RWPE2 (cell line): Measurements from ENCODE around the gene NBR1.
A peak's percentile ranks its signal among the peaks of the same experiment; 100 is the strongest.
"Not testable (repeated sequence)": the region's sequence is repeated elsewhere in the genome, so short reads cannot be mapped to it uniquely, and the experiment has no call there.

Source experiments
- ATAC-seq: fragments of 200-7000 bp; cut with Tn5 transposase; 3 replicates; pipeline ENCODE4 v1.9.1; 2021; ENCODE audit warnings: low read depth
- DNase-seq: peaks from one replicate; pipeline ENCODE4 v3.0.0-alpha.2; 2020; ENCODE audit warnings: low spot score
- H3K27ac ChIP-seq: fragments of 450-650 bp; 2 replicates; pipeline ENCODE4 v1.5.1; 2017; ENCODE audit warnings: mild to moderate bottlenecking; ENCODE audit not compliant: poor library complexity, severe bottlenecking
- H3K27me3 ChIP-seq: fragments of 250-450 bp; sonication (Bioruptor Pico); 2 replicates; pipeline ENCODE4 v1.5.1; 2021; ENCODE audit warnings: mild to moderate bottlenecking, moderate library complexity; ENCODE audit not compliant: insufficient read depth, poor library complexity, severe bottlenecking
- H3K36me3 ChIP-seq: fragments of 250-450 bp; sonication (Bioruptor Pico); 2 replicates; pipeline ENCODE4 v1.5.1; 2020; ENCODE audit warnings: low read depth, mild to moderate bottlenecking, moderate library complexity
- H3K4me1 ChIP-seq: fragments of 250-450 bp; sonication (Bioruptor Pico); 2 replicates; pipeline ENCODE4 v1.5.1; 2021; ENCODE audit warnings: mild to moderate bottlenecking, moderate library complexity; ENCODE audit not compliant: insufficient read depth, poor library complexity, severe bottlenecking
- H3K4me3 ChIP-seq: fragments of 250-450 bp; sonication (Bioruptor Pico); 2 replicates; pipeline ENCODE4 v1.5.1; 2021; ENCODE audit warnings: mild to moderate bottlenecking, moderate library complexity; ENCODE audit not compliant: severe bottlenecking
- H3K9me3 ChIP-seq: fragments of 250-450 bp; sonication (Bioruptor Pico); 2 replicates; pipeline ENCODE4 v1.5.1; 2021; ENCODE audit warnings: mild to moderate bottlenecking, moderate library complexity; ENCODE audit not compliant: severe bottlenecking
- TF ChIP-seq, protein P1 (sequence below): fragments of 450-650 bp; IDR thresholded peaks from one replicate; pipeline ENCODE4 v1.5.1; 2017; ENCODE audit warnings: mild to moderate bottlenecking, moderate library complexity; ENCODE audit not compliant: poor library complexity, severe bottlenecking

NBR1 gene

DNA sequence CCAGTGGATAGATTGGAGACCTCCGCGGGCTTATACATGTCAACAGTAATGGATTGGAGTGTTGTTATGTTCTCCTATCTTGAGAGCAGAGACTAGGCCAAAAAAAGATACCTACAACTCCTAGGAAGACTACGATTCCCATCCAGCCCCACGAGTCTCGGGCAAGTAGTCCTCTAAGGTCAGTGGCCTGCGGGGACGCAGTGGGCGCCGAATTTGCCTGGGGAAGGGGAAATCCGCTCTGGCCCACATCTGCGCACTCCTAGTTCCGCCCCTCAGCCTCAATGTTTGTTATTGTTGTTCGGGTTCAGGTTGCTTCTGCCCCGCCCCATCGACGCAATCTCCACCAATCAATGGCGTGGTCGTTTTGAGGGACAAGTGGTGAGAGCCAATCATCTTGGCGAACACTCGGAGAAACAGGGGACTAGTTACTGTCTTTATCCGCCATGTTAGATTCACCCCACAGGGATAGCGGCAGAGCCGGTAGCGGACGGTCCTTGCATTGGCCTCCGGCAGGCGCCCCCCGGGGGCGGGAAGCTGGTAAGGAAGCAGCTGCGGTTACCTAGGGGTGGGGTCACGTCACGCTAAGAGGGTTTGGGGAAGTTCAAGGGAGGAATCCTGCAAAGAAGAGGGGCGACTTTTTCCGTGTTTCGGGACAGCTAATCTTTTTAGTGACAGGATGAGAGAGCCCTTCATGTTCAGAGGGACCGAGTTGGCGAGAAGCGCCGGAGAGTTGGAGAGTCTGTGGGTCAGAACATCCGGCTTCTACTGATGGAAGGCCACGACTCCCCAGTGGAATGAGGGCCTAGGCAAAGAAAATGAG, at the start of gene NBR1:
Gene NBR1, plus strand, starts transcription at position 449 of the 820 bp plus-strand sequence. CDS start 4,586 bp downstream, outside the sequence.
- TF ChIP-seq, protein P1, sequence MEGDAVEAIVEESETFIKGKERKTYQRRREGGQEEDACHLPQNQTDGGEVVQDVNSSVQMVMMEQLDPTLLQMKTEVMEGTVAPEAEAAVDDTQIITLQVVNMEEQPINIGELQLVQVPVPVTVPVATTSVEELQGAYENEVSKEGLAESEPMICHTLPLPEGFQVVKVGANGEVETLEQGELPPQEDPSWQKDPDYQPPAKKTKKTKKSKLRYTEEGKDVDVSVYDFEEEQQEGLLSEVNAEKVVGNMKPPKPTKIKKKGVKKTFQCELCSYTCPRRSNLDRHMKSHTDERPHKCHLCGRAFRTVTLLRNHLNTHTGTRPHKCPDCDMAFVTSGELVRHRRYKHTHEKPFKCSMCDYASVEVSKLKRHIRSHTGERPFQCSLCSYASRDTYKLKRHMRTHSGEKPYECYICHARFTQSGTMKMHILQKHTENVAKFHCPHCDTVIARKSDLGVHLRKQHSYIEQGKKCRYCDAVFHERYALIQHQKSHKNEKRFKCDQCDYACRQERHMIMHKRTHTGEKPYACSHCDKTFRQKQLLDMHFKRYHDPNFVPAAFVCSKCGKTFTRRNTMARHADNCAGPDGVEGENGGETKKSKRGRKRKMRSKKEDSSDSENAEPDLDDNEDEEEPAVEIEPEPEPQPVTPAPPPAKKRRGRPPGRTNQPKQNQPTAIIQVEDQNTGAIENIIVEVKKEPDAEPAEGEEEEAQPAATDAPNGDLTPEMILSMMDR = peak; percentile 11
- Histone ChIP-seq H3K27ac (peak within 1 kb of the TSS; percentile 96), H3K9me3 (no peaks in the 10 kb centered on the region), H3K27me3 (no peaks in the 10 kb centered on the region), H3K4me3 (peak within 1 kb of the TSS; percentile 75), H3K36me3 (peaks cover 17% of the 10 kb centered on the region), H3K4me1 (peaks cover 20% of the 10 kb centered on the region)
- DNase-seq (peak; percentile 87), ATAC-seq (peak; percentile 76)

- Histone ChIP-seq H3K27me3 (no peaks in the 10 kb centered on the region), H3K4me1 (peaks cover 20% of the 10 kb centered on the region), H3K27ac (peak within 1 kb of the TSS; percentile 77), H3K9me3 (no peaks in the 10 kb centered on the region), H3K36me3 (peaks cover 35% of the 10 kb centered on the region), H3K4me3 (peak within 1 kb of the TSS; percentile 52)
- ATAC-seq = peak; percentile 89
- TF ChIP-seq, protein P1 = no peak
- DNase-seq = peak; percentile 96
These were observed 45.7 kb upstream of the NBR1 start, which contains the start of gene BRCA1 for GRCh38 chr17:43125133-43125966. Gene BRCA1 (minus strand): TSS chr17:43125364. CDS start chr17:43124096, 1,268 bp downstream.

DNA sequence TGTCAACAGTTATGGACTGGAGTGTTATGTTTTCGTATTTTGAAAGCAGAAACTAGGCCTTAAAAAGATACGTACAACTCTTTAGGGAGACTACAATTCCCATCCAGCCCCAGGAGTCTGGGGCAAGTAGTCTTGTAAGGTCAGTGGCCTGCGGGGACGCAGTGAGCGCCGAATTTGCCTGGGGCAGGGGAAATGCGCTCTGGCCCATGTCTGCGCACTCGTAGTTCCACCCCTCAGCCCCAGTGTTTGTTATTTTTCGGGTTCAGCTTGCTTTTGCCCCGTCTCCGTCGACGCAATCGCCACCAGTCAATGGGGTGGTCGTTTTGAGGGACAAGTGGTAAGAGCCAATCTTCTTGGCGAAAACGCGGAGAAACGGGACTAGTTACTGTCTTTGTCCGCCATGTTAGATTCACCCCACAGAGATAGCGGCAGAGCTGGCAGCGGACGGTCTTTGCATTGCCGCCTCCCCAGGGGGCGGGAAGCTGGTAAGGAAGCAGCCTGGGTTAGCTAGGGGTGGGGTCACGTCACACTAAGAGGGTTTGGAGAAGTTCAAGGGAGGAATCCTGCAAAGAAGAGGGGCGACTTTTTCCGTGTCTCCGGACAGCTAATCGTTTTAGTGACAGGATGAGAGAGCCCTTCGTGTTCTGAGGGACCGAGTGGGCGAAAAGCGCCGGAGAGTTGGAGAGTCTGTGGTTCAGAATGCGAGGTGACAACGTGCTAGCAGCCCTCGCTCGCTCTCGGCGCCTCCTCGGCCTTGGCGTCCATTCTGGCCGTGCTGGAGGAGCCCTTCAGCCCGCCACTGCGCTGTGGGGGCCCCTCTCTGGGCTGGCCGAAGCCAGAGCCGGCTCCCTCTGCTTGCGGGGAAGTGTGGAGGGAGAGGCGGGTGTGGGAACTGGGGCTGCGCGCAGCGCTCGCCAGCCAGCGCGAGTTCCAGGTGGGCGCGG, 44.8 kb upstream of the NBR1 start:
- no peaks in the 10 kb centered on the region for H3K9me3 ChIP-seq
- TF ChIP-seq, protein P1 = no peak
- H3K36me3 ChIP-seq = peaks cover 39% of the 10 kb centered on the region
- H3K4me3 ChIP-seq = peak overlapping the region; percentile 52
- H3K27me3 ChIP-seq = no peaks in the 10 kb centered on the region
- peaks cover 20% of the 10 kb centered on the region for H3K4me1 ChIP-seq
- H3K27ac ChIP-seq = peak overlapping the region; percentile 98
- DNase-seq (no peak), ATAC-seq (no peak)

GRCh38 chr17:43126911-43127290, 44.1 kb upstream of the NBR1 start:
- ATAC-seq = no peak
- peak overlapping the region; percentile 98 for H3K27ac ChIP-seq
- no peaks in the 10 kb centered on the region for H3K9me3 ChIP-seq
- H3K27me3 ChIP-seq = no peaks in the 10 kb centered on the region
- TF ChIP-seq, protein P1 = no peak
- peaks cover 20% of the 10 kb centered on the region for H3K4me1 ChIP-seq
- DNase-seq = no peak
- no peak overlapping the region for H3K4me3 ChIP-seq
- peaks cover 39% of the 10 kb centered on the region for H3K36me3 ChIP-seq

DNA sequence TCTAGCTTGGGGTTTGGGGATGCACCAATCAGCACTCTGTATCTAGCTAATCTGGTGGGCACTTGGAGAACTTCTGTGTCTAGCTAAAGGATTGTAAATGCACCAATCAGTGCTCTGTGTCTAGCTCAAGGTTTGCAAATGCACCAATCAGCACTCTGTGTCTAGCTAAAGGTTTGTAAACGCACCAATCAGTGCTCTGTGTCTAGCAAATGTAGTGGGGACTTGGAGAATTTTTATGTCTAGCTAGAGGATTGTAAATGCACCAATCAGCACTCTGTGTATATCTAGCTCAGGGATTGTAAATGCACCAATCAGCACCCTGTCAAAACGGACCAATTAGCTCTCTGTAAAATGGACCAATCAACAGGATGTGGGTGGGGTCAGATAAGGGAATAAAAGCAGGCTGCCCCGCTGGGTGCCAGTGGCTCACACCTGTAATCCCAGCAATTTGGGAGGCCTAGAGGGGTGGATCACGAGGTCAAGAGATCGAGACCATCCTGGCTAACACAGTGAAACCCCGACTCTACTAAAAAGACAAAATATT, 43.6 kb upstream of the NBR1 start:
- Histone ChIP-seq H3K4me1 (peaks cover 20% of the 10 kb centered on the region), H3K27ac (peak overlapping the region; percentile 98), H3K36me3 (peaks cover 34% of the 10 kb centered on the region)
- not testable (repeated sequence) for DNase-seq, H3K9me3 ChIP-seq, H3K27me3 ChIP-seq, H3K4me3 ChIP-seq, ATAC-seq
